GM12878 (cell line): ENCODE data around the gene DDAH1.

Source experiments
- ATF3 ChIP-seq: IDR thresholded peaks from 2 replicates; pipeline ENCODE4 v1.6.1; 2011; ENCODE audit warnings: low read depth, mild to moderate bottlenecking, low read length, moderate library complexity, borderline replicate concordance; ENCODE audit errors: extremely low read depth
- POLR2A ChIP-seq: IDR thresholded peaks from 2 replicates; pipeline ENCODE4 v1.6.1; 2011; ENCODE audit warnings: low read depth, mild to moderate bottlenecking, low read length
- POLR2AphosphoS5 ChIP-seq: IDR thresholded peaks from 2 replicates; pipeline ENCODE4 v1.6.1; 2011; ENCODE audit warnings: mild to moderate bottlenecking, low read length, inconsistent platforms
- REST ChIP-seq: IDR thresholded peaks from 2 replicates; pipeline ENCODE4 v1.6.1; 2012; ENCODE audit warnings: mild to moderate bottlenecking, low read depth, low read length
- SREBF2 ChIP-seq: IDR thresholded peaks from 2 replicates; pipeline ENCODE4 v1.6.1; 2012; ENCODE audit warnings: mild to moderate bottlenecking, low read length
- TAF1 ChIP-seq: IDR thresholded peaks from 2 replicates; pipeline ENCODE4 v1.6.1; 2011; ENCODE audit warnings: mild to moderate bottlenecking, low read depth, low read length, borderline replicate concordance
- TF ChIP-seq, protein P1 (sequence below), 3 experiments: IDR thresholded peaks in 2 of 3; conservative IDR thresholded peaks in 1 of 3; 2 replicates each; pipeline ENCODE4 v1.5.1; 2011; ENCODE audit warnings: low read depth in 3 of 3, low read length in 3 of 3, mild to moderate bottlenecking in 3 of 3, control low read depth in 2 of 3, moderate library complexity in 2 of 3, inconsistent platforms in 1 of 3, mixed read lengths in 1 of 3; ENCODE audit not compliant: control insufficient read depth in 2 of 3, insufficient read depth in 1 of 3; ENCODE audit errors: extremely low read depth in 1 of 3

- TF ChIP-seq, protein P1, sequence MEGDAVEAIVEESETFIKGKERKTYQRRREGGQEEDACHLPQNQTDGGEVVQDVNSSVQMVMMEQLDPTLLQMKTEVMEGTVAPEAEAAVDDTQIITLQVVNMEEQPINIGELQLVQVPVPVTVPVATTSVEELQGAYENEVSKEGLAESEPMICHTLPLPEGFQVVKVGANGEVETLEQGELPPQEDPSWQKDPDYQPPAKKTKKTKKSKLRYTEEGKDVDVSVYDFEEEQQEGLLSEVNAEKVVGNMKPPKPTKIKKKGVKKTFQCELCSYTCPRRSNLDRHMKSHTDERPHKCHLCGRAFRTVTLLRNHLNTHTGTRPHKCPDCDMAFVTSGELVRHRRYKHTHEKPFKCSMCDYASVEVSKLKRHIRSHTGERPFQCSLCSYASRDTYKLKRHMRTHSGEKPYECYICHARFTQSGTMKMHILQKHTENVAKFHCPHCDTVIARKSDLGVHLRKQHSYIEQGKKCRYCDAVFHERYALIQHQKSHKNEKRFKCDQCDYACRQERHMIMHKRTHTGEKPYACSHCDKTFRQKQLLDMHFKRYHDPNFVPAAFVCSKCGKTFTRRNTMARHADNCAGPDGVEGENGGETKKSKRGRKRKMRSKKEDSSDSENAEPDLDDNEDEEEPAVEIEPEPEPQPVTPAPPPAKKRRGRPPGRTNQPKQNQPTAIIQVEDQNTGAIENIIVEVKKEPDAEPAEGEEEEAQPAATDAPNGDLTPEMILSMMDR (IDR thresholded peaks at IDR 0.05 in 2 of 3, conservative IDR thresholded peaks at IDR 0.05 in 1 of 3; ENCODE audit: control insufficient read depth in 2 of 3, extremely low read depth in 1 of 3, insufficient read depth in 1 of 3, low read depth in 3 of 3, low read length in 3 of 3), result no peak
- no peak for TF ChIP-seq TAF1
- TF ChIP-seq REST, result no peak
- no peak for TF ChIP-seq POLR2A
- no peak for TF ChIP-seq SREBF2
- no peak for TF ChIP-seq ATF3
- no peak for TF ChIP-seq POLR2AphosphoS5
These were observed 66.4 kb downstream of the DDAH1 start for GRCh38 chr1:85398391-85399064.
